Measurements from ENCODE around the gene PAWR.

DNA sequence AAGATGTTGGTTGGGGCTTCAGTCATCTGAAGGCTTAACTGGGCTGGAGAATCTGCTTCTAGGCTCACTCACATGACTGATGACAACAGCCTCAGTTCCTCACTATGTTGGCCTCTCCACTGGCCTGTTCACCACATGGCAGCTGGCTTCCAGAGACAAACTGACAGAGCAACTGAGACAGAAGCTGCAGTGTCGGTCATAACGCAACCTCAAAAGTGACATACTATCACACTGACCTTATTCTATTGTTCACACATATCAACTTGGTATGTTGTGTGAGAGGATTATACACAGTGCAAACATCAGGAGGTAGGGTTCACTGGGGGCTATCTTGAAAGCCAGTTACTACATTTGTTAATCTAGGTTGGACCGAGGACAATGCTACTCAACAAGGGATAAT, 92.9 kb downstream of the PAWR start:
- no peak for TF ChIP-seq POLR2A (IDR thresholded peaks at IDR 0.05)
- TF ChIP-seq, protein P1, sequence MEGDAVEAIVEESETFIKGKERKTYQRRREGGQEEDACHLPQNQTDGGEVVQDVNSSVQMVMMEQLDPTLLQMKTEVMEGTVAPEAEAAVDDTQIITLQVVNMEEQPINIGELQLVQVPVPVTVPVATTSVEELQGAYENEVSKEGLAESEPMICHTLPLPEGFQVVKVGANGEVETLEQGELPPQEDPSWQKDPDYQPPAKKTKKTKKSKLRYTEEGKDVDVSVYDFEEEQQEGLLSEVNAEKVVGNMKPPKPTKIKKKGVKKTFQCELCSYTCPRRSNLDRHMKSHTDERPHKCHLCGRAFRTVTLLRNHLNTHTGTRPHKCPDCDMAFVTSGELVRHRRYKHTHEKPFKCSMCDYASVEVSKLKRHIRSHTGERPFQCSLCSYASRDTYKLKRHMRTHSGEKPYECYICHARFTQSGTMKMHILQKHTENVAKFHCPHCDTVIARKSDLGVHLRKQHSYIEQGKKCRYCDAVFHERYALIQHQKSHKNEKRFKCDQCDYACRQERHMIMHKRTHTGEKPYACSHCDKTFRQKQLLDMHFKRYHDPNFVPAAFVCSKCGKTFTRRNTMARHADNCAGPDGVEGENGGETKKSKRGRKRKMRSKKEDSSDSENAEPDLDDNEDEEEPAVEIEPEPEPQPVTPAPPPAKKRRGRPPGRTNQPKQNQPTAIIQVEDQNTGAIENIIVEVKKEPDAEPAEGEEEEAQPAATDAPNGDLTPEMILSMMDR (IDR thresholded peaks at IDR 0.05), result no peak
